ENCODE results near the gene BAK1. TPM values are rescaled to one million over a fixed set of nuclear protein-coding genes. Genes with fewer than 3 reads are reported as not detected.

BAK1 gene
- total RNA-seq, 1 experiment from 2014 or later: 45.8 TPM

DNA sequence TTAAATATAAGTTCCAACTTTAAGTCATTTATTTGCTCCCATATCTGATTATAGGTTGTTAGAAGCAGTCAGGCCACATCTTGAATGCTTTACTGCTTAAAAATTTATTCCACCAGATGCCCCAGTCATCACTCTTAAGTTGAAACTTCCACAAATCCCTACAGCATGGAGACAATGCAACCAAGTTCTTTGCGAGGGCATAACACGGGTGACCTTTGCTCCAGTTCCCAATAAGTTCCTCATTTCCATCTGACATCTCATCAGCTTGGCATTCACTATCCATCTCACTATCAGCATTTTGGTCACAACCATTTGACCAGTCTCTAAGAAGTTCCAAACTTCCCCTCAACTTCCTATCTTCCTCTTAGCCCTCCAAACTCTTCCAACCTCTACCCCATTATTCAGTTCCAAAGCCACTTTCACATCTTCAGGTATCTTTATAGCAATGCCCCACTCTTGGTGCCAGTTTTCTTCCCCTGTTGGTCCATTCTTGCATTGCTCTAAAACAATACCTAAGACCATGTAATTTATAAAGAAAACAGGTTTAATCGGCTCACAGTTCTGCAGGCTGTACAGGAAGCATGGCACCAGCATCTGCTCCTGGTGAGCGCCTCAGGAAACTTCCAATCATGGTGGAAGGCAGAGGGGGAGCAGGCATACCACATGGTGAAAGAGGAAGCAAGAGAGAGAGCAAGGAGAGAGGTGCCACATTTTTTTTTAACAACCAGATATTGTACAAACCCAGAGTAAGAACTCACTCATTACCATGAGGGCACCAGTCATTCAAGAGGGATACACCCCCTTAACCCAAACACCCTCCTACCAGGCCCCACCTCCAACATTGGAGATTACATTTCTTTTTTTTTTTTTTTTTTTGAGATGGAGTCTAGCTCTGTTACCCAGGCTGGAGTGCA, 25.1 kb upstream of the BAK1 start:
- no peak for DNase-seq (ENCODE audit: unreplicated experiment)
- Mint-ChIP-seq H3K27me3 (ENCODE audit: insufficient read depth, unreplicated experiment) (no peaks in the 10 kb centered on the region), H3K4me1 (ENCODE audit: insufficient read depth, unreplicated experiment) (peaks cover 12% of the 10 kb centered on the region), H3K9me3 (ENCODE audit: unreplicated experiment) (peaks cover 8% of the 10 kb centered on the region), H3K36me3 (ENCODE audit: insufficient read depth, unreplicated experiment) (no peaks in the 10 kb centered on the region), H3K27ac (ENCODE audit: low read depth, unreplicated experiment) (no peak overlapping the region), H3K4me3 (ENCODE audit: unreplicated experiment) (no peak overlapping the region)
- TF ChIP-seq, protein P1, sequence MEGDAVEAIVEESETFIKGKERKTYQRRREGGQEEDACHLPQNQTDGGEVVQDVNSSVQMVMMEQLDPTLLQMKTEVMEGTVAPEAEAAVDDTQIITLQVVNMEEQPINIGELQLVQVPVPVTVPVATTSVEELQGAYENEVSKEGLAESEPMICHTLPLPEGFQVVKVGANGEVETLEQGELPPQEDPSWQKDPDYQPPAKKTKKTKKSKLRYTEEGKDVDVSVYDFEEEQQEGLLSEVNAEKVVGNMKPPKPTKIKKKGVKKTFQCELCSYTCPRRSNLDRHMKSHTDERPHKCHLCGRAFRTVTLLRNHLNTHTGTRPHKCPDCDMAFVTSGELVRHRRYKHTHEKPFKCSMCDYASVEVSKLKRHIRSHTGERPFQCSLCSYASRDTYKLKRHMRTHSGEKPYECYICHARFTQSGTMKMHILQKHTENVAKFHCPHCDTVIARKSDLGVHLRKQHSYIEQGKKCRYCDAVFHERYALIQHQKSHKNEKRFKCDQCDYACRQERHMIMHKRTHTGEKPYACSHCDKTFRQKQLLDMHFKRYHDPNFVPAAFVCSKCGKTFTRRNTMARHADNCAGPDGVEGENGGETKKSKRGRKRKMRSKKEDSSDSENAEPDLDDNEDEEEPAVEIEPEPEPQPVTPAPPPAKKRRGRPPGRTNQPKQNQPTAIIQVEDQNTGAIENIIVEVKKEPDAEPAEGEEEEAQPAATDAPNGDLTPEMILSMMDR (IDR thresholded peaks at IDR 0.05; ENCODE audit: unreplicated experiment): no peak
- POLR2A ChIA-PET: no interaction called here
- intact Hi-C loops (cut with micrococcal nuclease): no loop called here
- BruUV-seq (replicated peaks): no TSS peak
- CTCF ChIA-PET: interaction anchor here (1.4 kb wide), 1 partner anchor 15 kb away, joined by 3 read pairs; no protein-coding TSS in a partner anchor

- intact Hi-C loops (cut with micrococcal nuclease): no loop called here
- no peaks in the 10 kb centered on the region for H3K36me3 Mint-ChIP-seq (ENCODE audit: insufficient read depth, unreplicated experiment)
- POLR2A ChIA-PET: no interaction called here
- H3K9me3 Mint-ChIP-seq (ENCODE audit: unreplicated experiment): peaks cover 8% of the 10 kb centered on the region
- peaks cover 9% of the 10 kb centered on the region for H3K4me1 Mint-ChIP-seq (ENCODE audit: insufficient read depth, unreplicated experiment)
- DNase-seq (ENCODE audit: unreplicated experiment): no peak
- no peaks in the 10 kb centered on the region for H3K27me3 Mint-ChIP-seq (ENCODE audit: insufficient read depth, unreplicated experiment)
- BruUV-seq (replicated peaks): no TSS peak
- no peak overlapping the region for H3K4me3 Mint-ChIP-seq (ENCODE audit: unreplicated experiment)
- CTCF ChIA-PET: interaction anchor here (0.6 to 1.9 kb wide), 3 partner anchors 12 to 243 kb away, joined by 3 to 5 read pairs (median 4); partner anchors contain the start of gene ITPR3
- H3K27ac Mint-ChIP-seq (ENCODE audit: low read depth, unreplicated experiment): no peak overlapping the region
- TF ChIP-seq, protein P1 (IDR thresholded peaks at IDR 0.05; ENCODE audit: unreplicated experiment): no peak
Observed at GRCh38 chr6:33602180-33602579, 22.1 kb upstream of the BAK1 start.

DNA sequence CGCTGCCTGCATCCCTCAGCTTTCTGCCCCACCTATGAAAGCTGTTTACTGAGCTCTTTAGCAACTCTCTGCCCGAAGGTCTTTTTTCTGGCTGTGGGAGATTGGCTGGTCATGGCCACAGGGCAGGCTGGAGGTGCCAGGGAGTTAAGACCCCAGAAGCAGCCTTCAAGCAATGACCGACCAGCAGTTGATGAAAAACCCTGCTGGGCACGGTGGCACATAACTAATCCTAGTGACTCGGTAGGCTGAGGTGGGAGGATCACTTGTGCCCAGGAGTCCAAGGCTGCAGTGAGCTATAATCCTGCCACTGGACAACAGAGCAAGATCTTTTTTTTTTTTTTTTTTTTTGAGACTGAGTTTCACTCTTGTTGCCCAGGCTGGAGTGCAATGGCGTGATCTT, 20.7 kb upstream of the BAK1 start:
- no TSS peak for BruUV-seq (replicated peaks)
- no peak for DNase-seq (ENCODE audit: unreplicated experiment)
- Mint-ChIP-seq H3K36me3 (ENCODE audit: insufficient read depth, unreplicated experiment) (no peaks in the 10 kb centered on the region), H3K27me3 (ENCODE audit: insufficient read depth, unreplicated experiment) (no peaks in the 10 kb centered on the region), H3K27ac (ENCODE audit: low read depth, unreplicated experiment) (no peak overlapping the region), H3K4me1 (ENCODE audit: insufficient read depth, unreplicated experiment) (peaks cover 9% of the 10 kb centered on the region), H3K4me3 (ENCODE audit: unreplicated experiment) (no peak overlapping the region), H3K9me3 (ENCODE audit: unreplicated experiment) (peaks cover 8% of the 10 kb centered on the region)
- POLR2A ChIA-PET: interaction anchor here (1.2 to 2.4 kb wide), 2 partner anchors 10 to 19 kb away, joined by 4 to 14 read pairs; no protein-coding TSS in a partner anchor
- CTCF ChIA-PET: interaction anchor here (0.6 to 2.7 kb wide), 5 partner anchors 11 to 1951 kb away, joined by 3 to 13 read pairs (median 4); partner anchors contain the start of gene IP6K3
- intact Hi-C loops (cut with micrococcal nuclease): no loop called here
- TF ChIP-seq, protein P1 (IDR thresholded peaks at IDR 0.05; ENCODE audit: unreplicated experiment): no peak

DNA sequence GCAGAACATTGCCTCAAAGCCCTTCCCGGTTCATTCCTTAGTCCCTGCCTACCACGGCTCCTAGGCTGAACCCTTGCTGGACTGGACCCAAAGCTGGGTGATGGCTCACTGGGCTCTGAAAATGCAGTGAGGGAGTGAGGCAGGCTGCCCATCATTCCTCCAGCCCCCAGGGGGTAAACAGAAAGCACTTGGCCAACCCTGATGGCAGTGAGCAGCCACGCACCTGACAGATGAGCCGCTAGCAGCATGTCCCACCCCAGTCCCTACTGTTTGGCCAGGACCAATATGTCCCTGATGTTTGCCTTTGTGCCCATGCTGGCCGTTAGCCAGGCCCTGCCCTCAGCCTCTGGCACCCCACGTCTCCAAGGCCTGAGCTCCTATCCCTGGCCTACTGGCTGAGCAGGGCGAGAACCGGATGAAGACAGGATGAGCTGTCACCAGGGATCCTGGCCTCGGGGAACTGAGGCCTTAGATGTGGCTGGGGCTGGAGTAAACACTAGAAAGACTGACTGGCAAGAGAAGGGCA, 19.4 kb upstream of the BAK1 start:
- Mint-ChIP-seq H3K27me3 (ENCODE audit: insufficient read depth, unreplicated experiment) (no peaks in the 10 kb centered on the region), H3K9me3 (ENCODE audit: unreplicated experiment) (no peaks in the 10 kb centered on the region), H3K27ac (ENCODE audit: low read depth, unreplicated experiment) (peak overlapping the region; percentile 76), H3K4me3 (ENCODE audit: unreplicated experiment) (no peak overlapping the region), H3K4me1 (ENCODE audit: insufficient read depth, unreplicated experiment) (peaks cover 17% of the 10 kb centered on the region), H3K36me3 (ENCODE audit: insufficient read depth, unreplicated experiment) (no peaks in the 10 kb centered on the region)
- intact Hi-C loops (cut with micrococcal nuclease): no loop called here
- ChIA-PET POLR2A (interaction anchor here (0.7 to 2.4 kb wide), 7 partner anchors 9 to 73 kb away, joined by 3 to 14 read pairs (median 3); partner anchors contain the start of gene ITPR3), CTCF (interaction anchor here (0.7 to 2.7 kb wide), 4 partner anchors 9 to 275 kb away, joined by 3 to 13 read pairs (median 3); no protein-coding TSS in a partner anchor)
- peak; percentile 84 for DNase-seq (ENCODE audit: unreplicated experiment)
- BruUV-seq (replicated peaks): no TSS peak
- TF ChIP-seq, protein P1 (IDR thresholded peaks at IDR 0.05; ENCODE audit: unreplicated experiment): no peak
